ENCODE results near the gene XDH. TPM values are rescaled to one million over a fixed set of nuclear protein-coding genes. Genes with fewer than 3 reads are reported as not detected.

XDH gene
- polyA plus RNA-seq, 4 donors, result 0.03 to 0.10 (median 0.07) TPM

DNA sequence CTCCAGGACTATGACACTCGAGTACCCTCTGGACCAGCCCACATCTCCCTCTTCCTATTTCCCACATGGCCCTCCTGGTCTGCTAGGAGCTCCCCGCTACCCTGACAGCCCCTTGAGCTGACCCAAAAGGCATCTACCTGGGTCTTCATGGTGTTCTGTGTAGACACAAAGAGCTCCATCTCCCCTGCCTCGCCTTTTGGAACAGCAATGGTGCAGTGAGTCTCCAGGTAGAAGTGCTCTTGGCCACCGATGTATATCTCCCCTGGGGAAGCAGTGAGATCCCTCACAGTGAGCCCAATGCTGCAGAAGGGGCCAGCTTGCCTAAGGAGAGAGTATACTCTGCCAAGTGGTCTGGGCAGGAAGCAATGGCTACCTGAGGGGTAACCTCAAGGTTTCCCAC is 47.8 kb downstream of the XDH start:
- no peak for DNase-seq (ENCODE audit: low read depth in 4 of 4, low spot score in 3 of 4)

DNA sequence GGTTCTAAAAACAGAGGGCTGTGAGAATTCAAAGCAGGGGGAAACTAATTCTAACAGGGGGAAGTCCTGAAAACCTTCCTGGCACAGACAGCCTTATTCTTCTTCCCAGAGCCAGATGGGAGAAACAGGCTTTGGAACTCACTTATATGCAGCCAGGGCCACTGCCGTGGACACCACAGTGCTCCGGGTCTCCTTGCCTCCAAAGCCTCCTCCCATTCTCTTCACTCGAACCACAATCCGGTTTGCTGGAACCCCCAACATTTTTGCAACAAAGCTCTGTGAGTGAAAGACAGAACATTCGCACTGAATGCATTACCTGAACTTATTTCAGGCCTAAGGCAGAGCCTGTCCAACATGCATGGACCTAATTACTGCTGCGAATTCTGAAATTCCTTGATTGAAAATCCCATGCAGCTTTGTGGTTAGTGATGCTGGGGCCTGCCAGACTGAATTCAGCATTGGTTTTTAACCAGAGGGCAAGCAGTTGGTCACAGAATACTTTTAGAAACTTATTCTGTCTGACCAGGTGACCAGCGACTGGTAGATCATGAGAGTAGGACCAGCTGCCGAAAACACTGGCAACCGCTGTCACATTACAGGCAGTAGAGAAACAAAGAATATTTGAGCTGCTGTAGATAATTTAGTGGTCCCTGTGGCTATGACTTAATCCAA is 48.6 kb downstream of the XDH start:
- DNase-seq (ENCODE audit: low read depth in 4 of 4, low spot score in 3 of 4), result no peak

GRCh38 chr2:31365348-31365747 is 49.2 kb downstream of the XDH start:
- DNase-seq (ENCODE audit: low read depth in 4 of 4, low spot score in 3 of 4), result no peak

DNA sequence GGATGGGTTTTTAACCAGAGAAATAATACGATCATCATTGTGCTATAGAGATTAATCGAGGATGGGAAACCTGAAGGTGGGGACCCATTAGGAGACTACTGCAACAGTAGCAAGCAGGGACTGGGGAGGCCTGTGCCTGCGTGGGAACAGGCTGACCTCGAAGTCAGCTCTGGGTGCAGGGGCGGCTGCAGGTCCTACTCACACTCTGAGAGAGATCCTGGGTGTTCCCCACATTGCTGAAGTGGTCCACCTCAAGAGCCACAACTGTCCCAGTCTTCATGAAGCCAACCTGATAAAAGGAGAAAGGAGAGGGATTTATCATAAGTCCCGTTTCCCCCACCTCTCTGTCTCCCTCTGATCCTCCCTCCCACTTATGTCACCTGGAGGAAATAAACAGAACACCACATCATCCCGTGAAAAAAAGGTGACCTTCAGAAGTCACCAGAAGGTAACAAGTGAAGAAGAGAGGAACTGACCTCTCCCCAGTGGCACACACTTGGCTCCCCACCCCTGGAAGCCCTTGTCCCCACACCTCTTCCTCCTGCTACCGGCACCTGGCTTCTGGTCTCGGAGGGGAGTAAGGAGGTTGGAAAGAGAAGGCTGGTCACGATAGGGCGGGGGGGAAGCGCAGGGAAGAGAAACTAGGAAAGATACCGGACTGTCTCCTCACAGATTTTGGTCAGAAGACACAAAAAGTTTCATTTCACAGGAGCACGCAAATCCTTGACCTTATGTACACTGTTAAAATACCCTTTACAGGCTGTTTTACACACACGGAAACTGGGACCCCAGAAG is 50.4 kb downstream of the XDH start:
- DNase-seq (ENCODE audit: low read depth in 4 of 4, low spot score in 3 of 4), result no peak

DNA sequence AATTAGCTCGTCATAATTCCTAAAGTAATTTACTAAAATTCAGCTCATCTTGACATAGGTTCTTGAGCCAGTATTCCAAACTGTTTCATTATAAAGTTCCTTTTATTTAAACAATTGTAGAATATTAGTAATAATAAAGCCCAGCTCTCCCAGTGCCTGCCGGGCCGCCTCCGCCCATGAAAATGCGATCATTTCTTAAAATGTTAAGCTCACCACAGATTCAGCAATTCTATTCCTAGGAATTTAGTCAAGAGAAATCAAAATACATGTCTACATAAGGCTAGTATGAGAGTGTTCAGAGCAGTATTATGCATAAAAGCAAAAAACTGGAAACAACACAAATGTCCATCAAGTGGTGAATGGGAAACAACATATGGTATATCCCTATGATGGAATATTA is 52.0 kb downstream of the XDH start:
- no peak for DNase-seq (ENCODE audit: low read depth in 4 of 4, low spot score in 3 of 4)

DNA sequence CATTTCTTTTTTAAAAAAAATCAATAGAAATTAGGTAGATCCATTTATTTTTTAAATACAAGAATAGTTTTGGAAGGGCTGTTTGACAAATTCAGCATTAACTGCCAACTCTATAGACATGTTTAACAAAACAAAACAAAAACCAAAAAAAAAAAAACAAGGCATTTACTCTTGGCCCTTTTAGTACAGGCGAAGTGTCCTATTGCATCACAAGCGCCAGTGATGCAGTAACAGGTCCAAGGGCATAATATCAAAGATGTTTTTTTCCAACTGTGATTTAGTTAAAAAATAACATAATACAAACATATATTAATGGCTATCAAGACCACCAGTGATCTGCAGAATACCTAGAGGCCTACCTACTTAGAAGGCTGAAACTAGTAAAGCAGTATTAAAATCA is 55.3 kb downstream of the XDH start:
- DNase-seq (ENCODE audit: low read depth in 4 of 4, low spot score in 3 of 4), result no peak

- no peak for DNase-seq (ENCODE audit: low read depth in 4 of 4, low spot score in 3 of 4)
Observed at GRCh38 chr2:31354837-31355236, 59.7 kb downstream of the XDH start.

DNA sequence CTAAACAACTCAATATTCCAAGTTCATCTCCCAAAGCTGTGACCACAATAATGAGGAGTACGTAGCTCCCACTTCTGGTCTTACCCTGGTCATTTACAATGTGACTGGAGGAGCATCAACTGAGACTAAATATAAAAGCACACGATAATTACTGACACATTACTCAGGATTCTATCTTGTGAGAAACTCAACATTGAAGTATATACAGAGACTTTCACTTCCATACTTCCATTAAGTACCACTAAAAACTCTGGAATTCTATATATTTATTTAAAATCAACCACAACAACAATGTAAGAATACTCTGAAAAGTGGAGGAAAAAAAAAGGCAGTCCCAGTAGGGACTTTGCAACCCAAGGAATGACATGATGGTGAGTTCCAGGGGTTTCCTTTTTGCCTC is 61.4 kb downstream of the XDH start:
- DNase-seq (ENCODE audit: low read depth in 4 of 4, low spot score in 3 of 4), result no peak

- DNase-seq (ENCODE audit: low read depth in 4 of 4, low spot score in 3 of 4), result no peak
Observed at GRCh38 chr2:31349684-31350083, 64.9 kb downstream of the XDH start.

GRCh38 chr2:31349160-31349559 is 65.4 kb downstream of the XDH start:
- DNase-seq (ENCODE audit: low read depth in 4 of 4, low spot score in 3 of 4), result no peak

DNA sequence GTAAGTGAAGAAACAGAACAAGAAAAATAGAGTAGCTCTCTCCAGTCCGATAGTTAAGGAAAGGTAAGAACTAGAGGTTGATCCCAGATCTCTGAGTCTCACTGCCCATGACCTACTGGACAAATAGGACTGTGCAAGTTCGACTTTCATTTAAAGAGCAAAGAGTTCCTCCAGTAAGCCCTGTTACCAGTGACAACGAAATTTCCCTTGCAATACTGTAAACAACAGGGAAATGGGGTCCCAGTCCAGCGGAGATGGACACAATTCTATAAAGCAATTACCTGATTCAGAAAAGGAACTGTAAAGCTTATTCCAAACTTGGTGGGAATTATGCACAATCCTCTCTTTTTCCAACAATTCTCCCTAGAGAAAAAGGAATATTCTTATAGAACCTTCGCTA is 65.9 kb downstream of the XDH start:
- DNase-seq (ENCODE audit: low read depth in 4 of 4, low spot score in 3 of 4), result no peak

GRCh38 chr2:31347750-31348149 is 66.8 kb downstream of the XDH start:
- DNase-seq (ENCODE audit: low read depth in 4 of 4, low spot score in 3 of 4), result no peak

DNA sequence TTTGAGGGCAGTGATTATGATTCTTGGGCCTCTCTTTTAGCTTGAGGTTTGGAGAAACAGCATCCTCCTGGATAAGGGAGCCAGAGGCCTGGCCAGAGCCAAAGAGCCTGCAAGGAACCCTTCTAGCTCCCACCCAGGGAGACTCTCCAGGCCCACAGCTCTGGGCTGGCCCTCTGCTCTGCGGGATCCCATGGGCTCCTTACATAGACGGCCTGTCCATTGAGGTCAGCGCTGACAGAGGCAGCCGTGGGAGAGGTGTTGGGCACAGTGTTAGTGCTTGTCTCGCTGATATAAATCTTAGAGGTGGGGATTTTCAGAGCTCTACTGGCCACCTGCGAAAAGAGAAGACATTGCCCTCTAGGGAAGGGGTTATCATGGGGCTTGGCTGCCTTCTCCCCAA is 67.2 kb downstream of the XDH start:
- DNase-seq (ENCODE audit: low read depth in 4 of 4, low spot score in 3 of 4), result no peak

DNA sequence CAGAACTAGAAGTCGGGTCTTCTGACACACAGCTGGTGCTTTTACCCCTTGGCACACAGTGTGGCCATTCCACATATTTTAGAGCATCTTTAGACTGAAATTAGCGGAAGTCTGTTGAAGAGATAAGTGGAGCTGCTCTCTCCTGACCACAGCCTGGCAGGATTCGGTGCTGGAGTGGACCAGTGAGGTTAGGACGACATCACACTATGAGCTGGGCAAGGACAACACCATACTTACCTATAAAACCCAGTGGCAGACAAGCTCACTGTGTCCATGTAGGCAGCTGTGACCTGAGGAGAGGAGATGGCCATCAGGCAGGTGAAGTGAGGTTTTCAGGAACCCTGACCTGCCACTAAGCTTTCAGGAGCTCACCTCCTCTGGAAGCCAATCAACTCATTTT is 70.1 kb downstream of the XDH start:
- no peak for DNase-seq (ENCODE audit: low read depth in 4 of 4, low spot score in 3 of 4)

DNA sequence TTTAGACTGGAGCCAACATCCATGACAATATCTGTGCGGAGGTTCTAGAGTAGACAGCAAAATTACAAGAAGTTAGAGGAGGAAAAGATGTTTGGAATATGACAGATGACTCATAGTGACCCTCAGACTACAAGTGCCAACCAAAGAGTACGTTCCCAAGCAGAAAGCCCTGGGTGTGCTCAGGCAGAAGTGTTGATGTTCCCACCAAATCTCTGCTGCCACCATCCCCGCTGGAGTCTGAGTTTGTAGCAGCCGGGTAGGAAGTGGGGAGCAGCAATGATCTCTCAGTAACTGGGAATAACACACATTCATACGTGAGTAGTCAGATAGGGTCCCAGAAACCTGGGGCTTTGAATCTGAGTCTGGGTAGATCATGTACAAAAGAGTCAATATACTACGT is 73.2 kb downstream of the XDH start:
- no peak for DNase-seq (ENCODE audit: low read depth in 4 of 4, low spot score in 3 of 4)

- no peak for DNase-seq (ENCODE audit: low read depth in 4 of 4, low spot score in 3 of 4)
Observed at GRCh38 chr2:31339696-31340095, 74.8 kb downstream of the XDH start.

- no peak for DNase-seq (ENCODE audit: low read depth in 4 of 4, low spot score in 3 of 4)
Observed at GRCh38 chr2:31337860-31338259, 76.7 kb downstream of the XDH start.

- no peak for DNase-seq (ENCODE audit: low read depth in 4 of 4, low spot score in 3 of 4)
Observed at GRCh38 chr2:31337197-31337596, 77.3 kb downstream of the XDH start.

DNA sequence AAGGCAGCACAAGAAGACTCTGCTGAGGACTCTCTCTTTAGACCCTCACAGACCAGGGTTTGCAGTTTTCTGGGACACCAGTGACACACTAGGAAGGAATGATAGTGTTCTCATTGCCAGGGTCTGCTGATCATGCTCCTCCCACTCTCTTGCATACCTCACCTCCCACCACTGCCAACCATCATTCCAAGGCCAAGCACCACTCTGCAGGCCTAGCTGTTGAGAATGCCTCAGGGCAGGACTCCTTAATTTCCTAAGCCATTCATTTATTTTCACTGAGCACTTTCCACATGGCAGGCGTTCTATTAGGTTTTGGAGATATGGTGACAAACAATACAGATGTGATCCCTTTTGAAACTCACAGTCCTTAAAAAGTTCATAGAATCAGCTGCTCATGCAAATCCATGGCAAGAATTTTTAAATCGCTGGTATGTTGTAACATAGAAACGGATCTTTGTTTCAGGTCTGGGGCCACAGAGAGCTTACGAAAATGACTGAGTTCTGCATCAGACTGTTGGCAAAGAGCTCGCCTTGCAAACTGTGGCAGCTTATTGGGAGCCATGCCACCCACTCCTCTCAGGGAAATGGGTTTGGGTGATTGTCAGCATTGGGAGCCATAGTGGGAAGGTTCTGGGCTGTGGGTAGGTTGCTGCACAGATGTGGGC is 78.5 kb downstream of the XDH start:
- DNase-seq (ENCODE audit: low read depth in 4 of 4, low spot score in 3 of 4), result peak in 1 of 4 donors; percentile 8

DNA sequence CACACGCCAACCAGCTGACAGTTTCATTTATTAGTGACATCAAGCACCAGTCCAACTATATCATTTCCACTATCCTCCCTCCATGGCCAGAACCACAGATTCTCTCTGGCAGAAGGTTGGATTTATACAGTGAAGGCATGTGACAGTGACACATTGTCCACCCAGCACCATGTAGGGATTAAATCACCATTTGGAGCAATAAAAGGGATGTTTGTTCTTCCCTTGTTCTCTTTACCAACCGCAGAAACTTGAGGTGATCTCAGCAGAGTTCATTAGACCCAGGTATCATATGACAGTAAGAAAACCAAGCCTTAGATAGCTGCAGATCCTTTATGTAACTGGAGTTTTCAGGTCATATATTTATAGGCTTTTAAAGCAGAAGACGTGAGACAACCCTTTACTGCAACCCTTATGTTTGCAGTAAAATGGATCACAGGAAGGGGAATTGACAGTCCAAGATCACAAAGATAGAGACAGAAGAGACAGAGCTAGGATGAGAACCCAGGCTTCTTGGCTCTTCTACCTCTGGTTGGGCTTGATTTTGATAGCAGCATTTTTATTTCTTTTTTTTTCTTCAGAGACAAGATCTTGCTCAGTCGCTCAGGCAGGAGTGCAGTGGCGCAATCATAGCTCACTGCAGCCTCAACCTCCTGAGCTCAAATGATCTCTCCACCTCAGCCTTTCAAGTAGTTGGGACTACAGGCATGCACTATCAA is 80.1 kb downstream of the XDH start:
- peak in 1 of 4 donors; percentile 20 for DNase-seq (ENCODE audit: low read depth in 4 of 4, low spot score in 3 of 4)

DNA sequence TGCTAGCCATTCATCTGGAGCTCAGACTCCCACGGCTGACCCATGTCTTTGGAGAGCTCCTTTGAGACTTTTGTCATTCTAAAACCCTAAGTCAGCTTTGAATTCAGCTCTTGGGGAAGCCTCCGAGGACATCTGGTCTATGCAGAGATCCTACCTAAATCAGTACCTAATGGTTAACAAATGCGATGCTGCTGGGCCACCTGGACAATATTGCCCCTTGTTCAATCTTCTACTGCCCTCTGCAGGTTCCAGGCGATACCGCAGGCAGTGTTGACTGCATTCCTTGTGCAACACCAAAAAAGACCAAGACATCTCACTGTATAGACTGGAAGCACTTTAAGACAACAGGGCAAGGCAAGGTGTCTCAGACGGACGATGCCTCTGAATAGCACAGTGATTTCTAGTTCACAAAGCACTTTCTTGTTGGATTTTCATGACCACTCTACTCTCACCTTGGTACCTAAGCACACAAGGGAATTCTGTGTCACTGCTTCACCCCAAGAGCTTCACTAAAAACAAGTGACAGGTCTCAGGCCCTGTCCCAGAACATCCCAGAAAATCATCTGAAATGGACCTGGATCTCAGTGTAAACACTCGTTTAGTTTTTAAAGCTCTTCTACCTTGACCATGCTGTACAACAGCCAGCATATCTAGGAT is 80.9 kb downstream of the XDH start:
- peak; percentile 67 to 76 (median 70) for DNase-seq (ENCODE audit: low read depth in 4 of 4, low spot score in 3 of 4)
